ENCODE data around the gene PTPN7. TPM values are rescaled to one million over a fixed set of nuclear protein-coding genes. Genes with fewer than 3 reads are reported as not detected.

The PTPN7 gene
- total RNA-seq, 1 donor from 2014 or later, result 2.6 TPM

- H3K4me3 ChIP-seq (ENCODE audit: low read depth, low read length), result no peak overlapping the region
- TF ChIP-seq CTCF (IDR thresholded peaks at IDR 0.05; ENCODE audit: insufficient read depth, low read length, poor library complexity, severe bottlenecking), result no peak
- H3K27me3 ChIP-seq (ENCODE audit: control insufficient read depth, insufficient read depth, low read length), result peaks cover 7% of the 10 kb centered on the region
- no peaks in the 10 kb centered on the region for H3K36me3 ChIP-seq (ENCODE audit: control insufficient read depth, insufficient read depth, low read length)
- no peak for DNase-seq (ENCODE audit: low read depth)
These were observed 43.0 kb upstream of the PTPN7 start for GRCh38 chr1:202203238-202204039.

- DNase-seq (ENCODE audit: low read depth), result no peak
- no peaks in the 10 kb centered on the region for H3K36me3 ChIP-seq (ENCODE audit: control insufficient read depth, insufficient read depth, low read length)
- no peak for TF ChIP-seq CTCF (IDR thresholded peaks at IDR 0.05; ENCODE audit: insufficient read depth, low read length, poor library complexity, severe bottlenecking)
These were observed 42.2 kb upstream of the PTPN7 start for GRCh38 chr1:202202500-202203168.

GRCh38 chr1:202201971-202202370 lies 41.6 kb upstream of the PTPN7 start:
- no peak for TF ChIP-seq CTCF (IDR thresholded peaks at IDR 0.05; ENCODE audit: insufficient read depth, low read length, poor library complexity, severe bottlenecking)
- DNase-seq (ENCODE audit: low read depth), result no peak
- no peak overlapping the region for H3K4me3 ChIP-seq (ENCODE audit: low read depth, low read length)
- H3K27me3 ChIP-seq (ENCODE audit: control insufficient read depth, insufficient read depth, low read length), result peaks cover 3% of the 10 kb centered on the region
- H3K36me3 ChIP-seq (ENCODE audit: control insufficient read depth, insufficient read depth, low read length), result no peaks in the 10 kb centered on the region

More at GRCh38 chr1:202202500-202203168, 42.2 kb upstream of the PTPN7 start:
- H3K4me3 ChIP-seq (ENCODE audit: low read depth, low read length), result no peak overlapping the region
- H3K27me3 ChIP-seq (ENCODE audit: control insufficient read depth, insufficient read depth, low read length), result peaks cover 3% of the 10 kb centered on the region

GRCh38 chr1:202201266-202201665 lies 40.9 kb upstream of the PTPN7 start:
- Histone ChIP-seq H3K4me3 (ENCODE audit: low read depth, low read length) (no peak overlapping the region), H3K27me3 (ENCODE audit: control insufficient read depth, insufficient read depth, low read length) (peaks cover 3% of the 10 kb centered on the region), H3K36me3 (ENCODE audit: control insufficient read depth, insufficient read depth, low read length) (no peaks in the 10 kb centered on the region)
- DNase-seq (ENCODE audit: low read depth), result no peak
- no peak for TF ChIP-seq CTCF (IDR thresholded peaks at IDR 0.05; ENCODE audit: insufficient read depth, low read length, poor library complexity, severe bottlenecking)

GRCh38 chr1:202200669-202201068 lies 40.3 kb upstream of the PTPN7 start:
- Histone ChIP-seq H3K36me3 (ENCODE audit: control insufficient read depth, insufficient read depth, low read length) (no peaks in the 10 kb centered on the region), H3K27me3 (ENCODE audit: control insufficient read depth, insufficient read depth, low read length) (peaks cover 6% of the 10 kb centered on the region), H3K4me3 (ENCODE audit: low read depth, low read length) (no peak overlapping the region)
- no peak for DNase-seq (ENCODE audit: low read depth)
- TF ChIP-seq CTCF (IDR thresholded peaks at IDR 0.05; ENCODE audit: insufficient read depth, low read length, poor library complexity, severe bottlenecking), result no peak

Measured in kidney epithelial cell (primary cell).